ENCODE data around the gene LMAN2L. TPM values are rescaled to one million over a fixed set of nuclear protein-coding genes. Genes with fewer than 3 reads are reported as not detected.

The LMAN2L gene
- total and polyA plus RNA-seq, 8 donors = 1.4 to 17.1 (median 6.0) TPM

DNA sequence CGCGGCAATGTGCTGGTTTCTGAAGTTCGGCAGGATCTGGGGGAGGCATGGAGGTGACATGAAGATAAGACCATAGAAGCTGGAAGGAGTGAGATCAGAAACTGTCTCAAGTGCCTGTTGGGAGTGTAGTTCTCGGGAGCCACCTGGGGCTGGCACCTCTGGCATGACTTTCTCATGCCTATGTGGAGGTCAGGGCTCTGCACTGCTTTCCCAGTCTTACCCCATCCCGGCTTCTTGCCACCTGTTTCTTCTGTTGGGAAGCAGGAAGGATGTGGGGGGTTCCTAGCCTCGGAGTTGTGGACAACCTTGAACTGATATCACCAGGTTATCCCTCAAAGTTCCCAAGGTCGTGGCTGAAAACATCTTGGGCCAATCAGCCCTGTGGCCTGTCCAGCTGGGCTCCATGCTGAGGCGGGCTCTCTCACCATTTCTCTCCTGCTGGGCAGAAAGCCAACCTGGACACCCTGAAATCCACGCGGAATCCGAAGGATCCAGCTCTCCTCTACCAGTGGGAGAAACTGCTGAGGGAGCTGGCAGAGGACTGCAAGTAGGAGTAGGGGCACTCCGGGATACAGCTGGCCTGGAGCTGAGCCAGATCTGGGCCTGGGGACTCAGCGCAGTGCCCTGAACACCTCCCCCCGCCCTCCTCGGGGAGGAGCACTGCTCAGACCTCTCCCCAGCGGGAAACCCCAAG lies 54.8 kb downstream of the LMAN2L start:
- intact Hi-C loops (cut with DNase I; ENCODE audit: low total_unique reads) = no loop called here
- peaks cover 0 to 9% (median 0%) of the 10 kb centered on the region in 3 donors for H3K27me3 ChIP-seq
- 58 to 71% (median 65%) methylated on average over 8 to 16 of the region's 16 CpGs for WGBS, 5 donors

GRCh38 chr2:96683972-96684820 lies 55.7 kb downstream of the LMAN2L start:
- intact Hi-C loops (cut with DNase I; ENCODE audit: low total_unique reads) = no loop called here
- Histone ChIP-seq H3K27me3 (peaks cover 0 to 9% (median 0%) of the 10 kb centered on the region in 3 donors), H3K27ac (no peak overlapping the region), H3K36me3 (no peaks in the 10 kb centered on the region), H3K9me3 (no peaks in the 10 kb centered on the region), H3K4me3 (no peak overlapping the region), H3K4me1 (peaks cover 5 to 30% (median 19%) of the 10 kb centered on the region in 4 donors)
- TF ChIP-seq CTCF (IDR thresholded peaks at IDR 0.05) = no peak
- TF ChIP-seq EP300 (IDR thresholded peaks at IDR 0.05) = no peak
- TF ChIP-seq POLR2A (IDR thresholded peaks at IDR 0.05) = no peak
- TF ChIP-seq POLR2AphosphoS5 (IDR thresholded peaks at IDR 0.05) = no peak
- 91 to 97% (median 94%) methylated on average over 12 to 13 of the region's 13 CpGs for WGBS, 5 donors
- no peak for DNase-seq

More for the DNA sequence above, 54.8 kb downstream of the LMAN2L start:
- Histone ChIP-seq H3K9me3 (no peaks in the 10 kb centered on the region), H3K4me3 (no peak overlapping the region), H3K27ac (no peak overlapping the region), H3K36me3 (no peaks in the 10 kb centered on the region), H3K4me1 (peaks cover 5 to 23% (median 17%) of the 10 kb centered on the region in 4 donors)
- TF ChIP-seq EP300 (IDR thresholded peaks at IDR 0.05) = no peak
- TF ChIP-seq POLR2A (IDR thresholded peaks at IDR 0.05) = no peak
- no peak for TF ChIP-seq POLR2AphosphoS5 (IDR thresholded peaks at IDR 0.05)
- TF ChIP-seq CTCF (IDR thresholded peaks at IDR 0.05) = no peak
- peak in 1 of 2 donors; percentile 66 for DNase-seq

GRCh38 chr2:96683307-96683706 lies 56.6 kb downstream of the LMAN2L start:
- Histone ChIP-seq H3K9me3 (no peaks in the 10 kb centered on the region), H3K4me3 (no peak overlapping the region), H3K4me1 (peaks cover 5 to 30% (median 19%) of the 10 kb centered on the region in 4 donors), H3K27ac (no peak overlapping the region), H3K36me3 (no peaks in the 10 kb centered on the region), H3K27me3 (peaks cover 0 to 9% (median 0%) of the 10 kb centered on the region in 3 donors)
- WGBS, 5 donors = 82 to 92% (median 89%) methylated on average over 4 to 5 of the region's 5 CpGs
- no peak for DNase-seq
- TF ChIP-seq POLR2AphosphoS5 (IDR thresholded peaks at IDR 0.05) (no peak), EP300 (IDR thresholded peaks at IDR 0.05) (no peak), POLR2A (IDR thresholded peaks at IDR 0.05) (no peak), CTCF (IDR thresholded peaks at IDR 0.05) (no peak)
- intact Hi-C loops (cut with DNase I; ENCODE audit: low total_unique reads) = no loop called here

DNA sequence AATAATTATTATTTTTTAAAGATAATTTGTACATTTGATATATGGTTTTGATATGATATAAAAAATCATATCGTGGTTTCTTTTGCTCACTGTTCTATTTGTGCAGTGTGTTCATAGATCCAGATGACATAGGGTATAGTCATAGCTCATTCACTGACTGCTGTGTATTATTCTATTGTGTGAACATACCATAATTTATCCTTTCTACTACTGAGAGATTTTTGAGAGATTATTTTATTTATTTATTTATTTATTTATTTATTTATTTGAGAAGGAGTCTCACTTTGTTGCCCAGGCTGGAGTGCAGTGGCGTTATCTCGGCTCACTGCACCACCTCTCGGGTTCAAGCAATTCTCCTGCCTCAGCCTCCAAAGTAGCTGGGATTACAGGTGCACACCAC lies 58.3 kb downstream of the LMAN2L start:
- TF ChIP-seq POLR2A (IDR thresholded peaks at IDR 0.05) (no peak), POLR2AphosphoS5 (IDR thresholded peaks at IDR 0.05) (no peak), EP300 (IDR thresholded peaks at IDR 0.05) (no peak), CTCF (IDR thresholded peaks at IDR 0.05) (no peak)
- no peak for DNase-seq
- Histone ChIP-seq H3K9me3 (no peaks in the 10 kb centered on the region), H3K4me3 (no peak overlapping the region), H3K4me1 (peaks cover 5 to 30% (median 19%) of the 10 kb centered on the region in 4 donors), H3K27ac (no peak overlapping the region), H3K27me3 (peaks cover 0 to 9% (median 0%) of the 10 kb centered on the region in 3 donors), H3K36me3 (no peaks in the 10 kb centered on the region)
- WGBS, 5 donors = 82 to 89% (median 88%) methylated on average over 4 of the region's 4 CpGs
- intact Hi-C loops (cut with DNase I; ENCODE audit: low total_unique reads) = no loop called here
